Activated CD4-positive, alpha-beta T cell treated with anti-CD3 and anti-CD28 coated beads, Interleukin-2, Interleukin-4, amounts not matched to agents 100 ng/mL and 50 ng/mL, durations not matched to agents 16 hours and 8 hours (primary cell): ENCODE data around the gene SFTPA1.
"Not testable (repeated sequence)": the region's sequence is repeated elsewhere in the genome, so short reads cannot be mapped to it uniquely, and the experiment has no call there.

Experiments used
- DNase-seq: peaks from one replicate; pipeline ENCODE4 v3.0.0-alpha.2; 2020; ENCODE audit warnings: low spot score

Gene SFTPA1

DNA sequence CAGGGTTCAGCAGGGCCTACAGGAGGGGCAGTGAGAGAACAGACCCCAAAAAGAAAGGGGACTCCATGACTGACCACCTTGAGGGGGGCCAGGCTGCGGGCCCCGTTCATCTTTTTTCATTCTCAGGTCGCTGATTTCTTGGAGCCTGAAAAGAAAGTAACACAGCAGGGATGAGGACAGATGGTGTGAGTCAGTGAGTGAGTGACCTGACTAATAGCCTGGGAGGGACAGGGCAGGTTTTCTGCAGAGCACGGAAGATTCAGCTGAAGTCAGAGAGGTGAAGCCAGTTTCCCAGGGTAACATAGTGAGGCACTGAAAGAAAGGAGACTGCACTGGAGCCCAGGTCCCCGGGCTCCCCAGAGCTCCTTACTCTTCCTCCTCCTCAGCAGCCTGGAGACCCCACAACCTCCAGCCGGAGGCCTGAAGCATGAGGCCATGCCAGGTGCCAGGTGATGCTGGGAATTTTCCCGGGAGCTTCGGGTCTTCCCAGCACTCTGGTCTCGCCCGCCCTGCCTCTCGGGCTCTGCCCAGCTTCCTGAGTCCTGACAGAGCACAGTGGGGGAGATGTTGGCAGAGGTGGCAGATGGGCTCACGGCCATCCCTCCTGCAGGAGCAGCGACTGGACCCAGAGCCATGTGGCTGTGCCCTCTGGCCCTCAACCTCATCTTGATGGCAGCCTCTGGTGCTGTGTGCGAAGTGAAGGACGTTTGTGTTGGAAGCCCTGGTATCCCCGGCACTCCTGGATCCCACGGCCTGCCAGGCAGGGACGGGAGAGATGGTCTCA is 646 bp downstream of the SFTPA1 start:
- DNase-seq: not testable (repeated sequence)

DNA sequence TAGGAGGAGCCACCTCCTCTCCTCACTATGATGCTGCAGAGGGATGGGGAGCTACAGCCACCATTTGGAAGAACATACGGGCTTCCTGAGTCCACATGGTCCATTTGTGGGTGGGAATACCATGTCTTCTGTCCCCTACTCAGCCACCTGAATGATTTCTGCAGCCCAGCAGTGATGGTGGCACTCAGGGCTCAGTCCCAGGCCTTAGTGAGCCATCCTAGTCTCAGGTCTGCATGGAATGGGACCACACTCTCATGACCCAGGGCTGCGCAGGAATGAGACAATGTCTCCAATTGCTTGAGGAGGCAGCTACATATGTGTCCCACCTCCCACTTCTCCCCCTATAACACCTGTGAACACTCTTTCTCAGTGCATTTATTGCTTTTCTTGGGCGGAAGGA is 4.8 kb downstream of the SFTPA1 start:
- no peak for DNase-seq

DNA sequence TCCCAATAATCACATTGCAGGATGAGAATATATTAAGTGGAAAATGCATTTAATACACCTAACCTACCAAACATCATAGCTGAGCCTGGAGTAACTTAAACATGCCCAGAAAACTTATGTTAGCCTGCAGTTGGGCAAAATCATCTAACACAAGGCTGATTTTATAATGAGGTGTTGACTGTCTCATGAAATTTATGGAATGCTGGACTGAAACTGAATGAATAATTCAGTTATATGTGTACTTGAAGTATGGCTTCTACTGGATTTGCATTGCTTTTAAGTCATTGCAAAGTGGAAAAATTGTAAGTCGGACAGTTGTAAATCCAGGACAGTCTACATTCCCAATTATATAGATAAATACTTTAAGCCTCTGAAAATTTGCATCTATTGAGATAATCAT is 5.4 kb downstream of the SFTPA1 start:
- no peak for DNase-seq

DNA sequence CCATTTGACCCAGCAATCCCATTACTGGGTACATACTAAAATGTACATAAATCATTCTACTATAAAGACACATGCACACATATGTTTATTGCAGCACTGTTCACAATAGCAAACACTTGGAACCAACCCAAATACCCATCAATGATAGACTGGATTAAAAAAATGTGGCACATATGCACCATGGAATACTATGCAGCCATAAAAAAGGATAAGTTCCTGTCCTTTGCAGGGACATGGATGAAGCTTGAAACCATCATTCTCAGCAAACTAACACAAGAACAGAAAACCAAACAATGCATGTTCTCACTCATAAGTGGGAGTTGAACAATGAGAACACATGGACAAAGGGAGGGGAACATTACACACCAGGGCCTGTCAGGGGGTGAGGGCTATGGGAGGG is 12.9 kb downstream of the SFTPA1 start:
- not testable (repeated sequence) for DNase-seq

DNA sequence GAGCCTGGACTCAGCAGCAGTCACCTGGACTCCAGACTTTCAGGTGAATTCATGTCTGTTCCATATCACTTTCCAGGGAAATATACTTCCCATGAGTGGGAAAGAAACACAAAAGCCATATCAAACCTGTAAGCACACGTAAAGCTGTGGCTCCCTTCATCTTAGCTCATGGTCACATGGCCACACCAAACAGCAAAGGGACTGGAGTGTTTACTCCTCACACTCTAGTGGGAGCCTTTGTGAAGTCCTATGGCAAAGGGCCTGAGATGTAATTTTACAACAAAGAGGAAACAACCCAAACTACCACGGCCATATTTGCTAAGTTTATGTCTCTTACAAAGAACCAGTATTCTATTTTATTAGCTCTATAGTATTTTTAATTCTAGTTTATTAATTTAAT is 16.3 kb downstream of the SFTPA1 start:
- no peak for DNase-seq

DNA sequence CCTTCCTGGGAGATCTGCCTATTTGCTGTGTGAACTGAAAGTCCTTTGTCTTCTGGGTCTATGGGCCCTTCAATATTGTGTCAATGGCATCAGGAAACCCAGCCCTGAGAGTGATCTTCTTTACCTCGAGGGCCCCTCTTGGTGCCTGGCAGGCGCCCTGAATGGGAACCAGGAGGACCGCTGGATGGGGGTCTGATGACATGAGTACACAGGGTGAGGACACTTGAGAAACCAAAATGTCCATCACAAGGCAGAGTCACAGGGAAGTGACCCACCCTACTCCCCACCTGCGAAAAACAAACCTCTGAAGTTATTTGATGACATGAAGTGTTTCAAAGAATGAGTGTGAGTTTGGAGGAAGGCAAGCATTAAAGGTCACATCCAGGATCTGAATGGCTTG is 17.3 kb downstream of the SFTPA1 start:
- DNase-seq: no peak

DNA sequence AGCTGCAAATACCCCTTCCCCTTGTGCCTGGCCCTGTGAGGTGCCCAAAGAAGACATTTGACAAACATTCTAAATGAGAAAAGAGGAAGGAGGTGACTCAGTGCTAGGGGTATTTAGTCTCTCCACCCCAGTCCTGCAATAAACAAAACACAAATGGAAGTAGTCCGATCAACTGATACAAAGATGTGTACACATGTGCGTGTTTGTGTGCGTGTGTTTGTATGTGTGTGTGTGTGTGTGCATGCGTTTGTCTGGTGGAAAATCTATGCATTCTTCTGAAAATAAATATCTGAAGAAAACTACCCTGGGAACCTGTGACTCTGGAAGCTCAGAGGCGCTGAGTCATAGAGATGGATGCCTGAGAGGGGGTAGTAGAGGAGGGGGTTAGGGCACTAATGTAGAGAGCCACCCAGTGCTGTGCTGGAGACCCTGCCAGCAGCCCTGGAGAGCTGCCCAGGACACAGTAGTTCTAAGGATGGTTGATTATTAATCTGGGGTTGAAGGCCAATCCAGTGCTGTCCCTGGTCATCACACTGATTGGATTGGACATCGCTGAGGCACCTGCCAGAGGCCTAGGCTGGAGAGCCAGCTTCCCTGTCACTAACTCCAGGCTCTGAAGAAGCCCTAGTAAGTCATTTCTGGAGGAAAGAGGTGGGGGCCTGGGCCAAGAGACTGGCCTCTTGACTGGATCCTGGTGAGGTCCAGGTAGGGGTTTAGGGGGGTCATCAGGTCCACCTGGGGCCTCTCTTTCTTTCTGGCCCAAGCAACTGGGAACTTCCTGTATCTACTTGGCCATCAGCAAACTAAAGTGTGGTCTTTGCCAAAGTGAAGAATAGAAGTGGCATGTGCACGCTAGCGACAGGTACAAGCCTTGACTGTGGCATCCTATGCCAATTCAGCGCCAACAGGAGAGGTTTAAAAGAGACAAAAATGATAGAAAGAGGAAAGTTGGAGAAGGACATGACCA is 18.5 kb downstream of the SFTPA1 start:
- DNase-seq: no peak

DNA sequence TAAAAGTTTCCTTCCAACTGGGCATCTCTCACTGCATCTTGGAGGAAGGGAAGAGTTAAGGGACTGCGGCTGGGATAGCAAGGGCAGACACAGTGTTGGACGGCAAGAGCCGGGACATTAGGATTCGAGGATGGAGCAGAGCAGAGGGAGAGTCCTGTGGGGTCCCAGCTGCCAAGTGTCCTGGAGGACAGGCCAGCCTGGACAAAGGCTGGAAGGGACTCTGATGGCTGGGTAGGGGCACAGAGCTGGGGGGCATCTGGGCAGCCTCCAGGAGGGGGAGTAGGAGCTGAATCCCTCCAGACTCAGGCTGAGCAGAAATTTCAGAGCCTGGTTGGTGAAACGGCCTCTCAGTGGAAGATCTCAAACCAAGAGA is 19.2 kb downstream of the SFTPA1 start:
- no peak for DNase-seq

DNA sequence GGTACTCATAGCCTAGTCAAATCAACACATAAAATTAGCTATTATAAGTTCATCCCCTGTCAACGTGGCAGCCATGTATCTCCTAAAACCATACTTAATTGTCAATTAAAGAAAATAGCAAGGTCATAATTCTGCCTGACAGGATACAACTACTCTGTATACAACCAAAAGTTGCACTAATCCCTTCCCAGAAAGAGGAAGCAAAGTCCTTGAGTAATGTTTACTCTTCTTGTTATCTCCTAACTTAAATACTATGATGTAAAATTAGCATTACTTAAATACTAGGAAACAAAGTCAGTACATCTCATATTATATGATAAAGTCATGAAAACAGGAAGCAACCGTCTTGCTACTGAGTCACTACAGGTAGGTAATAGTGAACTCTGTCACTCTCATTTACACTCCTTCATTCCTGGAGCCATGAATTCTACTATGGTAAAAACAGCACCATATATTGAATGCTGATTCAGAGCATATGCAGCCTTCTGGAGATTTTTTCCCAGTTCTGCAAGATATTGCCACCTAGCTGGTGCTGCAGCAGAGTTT is 26.0 kb downstream of the SFTPA1 start:
- not testable (repeated sequence) for DNase-seq

DNA sequence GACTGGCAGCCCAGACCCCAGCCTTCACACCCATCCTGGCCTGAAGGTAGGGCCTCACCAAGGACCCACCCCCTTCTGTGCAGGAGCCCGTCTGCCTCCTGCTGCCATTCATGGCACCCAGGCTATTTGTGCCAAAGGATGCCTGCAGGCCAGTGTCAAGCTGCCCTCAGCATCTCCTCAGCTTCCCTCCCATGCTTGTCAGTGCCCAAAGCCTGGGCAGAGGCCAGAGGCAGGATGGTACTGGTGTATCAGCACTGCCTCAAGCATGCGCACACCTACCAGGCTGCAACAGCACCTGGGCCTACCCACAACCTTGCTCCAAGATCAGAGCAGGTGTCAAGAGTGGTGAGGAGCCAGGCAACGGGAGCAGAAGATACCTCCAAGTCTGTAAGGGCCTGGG is 27.6 kb downstream of the SFTPA1 start:
- DNase-seq: no peak

DNA sequence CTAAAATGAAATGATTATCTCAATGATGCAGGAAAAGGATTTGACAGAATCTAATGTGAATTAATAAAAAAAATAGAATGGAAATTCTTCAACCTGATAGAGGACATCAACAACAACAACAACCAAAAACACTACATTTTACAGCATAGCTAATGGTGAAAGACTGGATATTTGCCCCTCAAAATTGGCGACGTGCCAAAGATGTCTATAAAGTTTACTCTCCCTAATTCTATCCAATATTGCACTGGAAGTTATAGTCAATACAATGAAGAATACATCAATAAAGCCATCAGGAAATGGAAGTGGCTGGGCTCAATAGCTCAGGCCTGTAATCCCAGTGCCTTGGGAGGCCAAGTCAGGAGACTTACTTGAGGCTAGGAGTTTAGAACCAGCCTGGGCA is 42.0 kb downstream of the SFTPA1 start:
- DNase-seq: not testable (repeated sequence)

DNA sequence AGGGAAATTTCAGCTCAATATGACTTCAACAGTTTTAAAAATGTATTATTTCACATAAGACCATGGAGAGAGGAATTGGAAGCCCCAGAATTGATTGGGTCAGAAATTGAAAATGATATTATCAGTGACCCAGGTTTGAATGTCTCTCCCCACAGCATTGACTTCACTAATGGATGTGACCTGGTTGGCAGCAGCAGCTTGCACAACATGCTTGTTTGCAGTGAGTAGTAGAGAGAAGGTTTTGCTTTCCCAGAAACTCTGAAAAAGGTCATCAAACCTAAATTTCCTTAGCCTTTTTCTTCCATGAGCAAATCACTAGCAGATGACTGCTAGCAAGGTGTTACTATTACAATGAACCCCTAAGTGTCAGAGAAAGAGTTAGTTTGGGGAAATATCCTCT is 52.5 kb downstream of the SFTPA1 start:
- not testable (repeated sequence) for DNase-seq

DNA sequence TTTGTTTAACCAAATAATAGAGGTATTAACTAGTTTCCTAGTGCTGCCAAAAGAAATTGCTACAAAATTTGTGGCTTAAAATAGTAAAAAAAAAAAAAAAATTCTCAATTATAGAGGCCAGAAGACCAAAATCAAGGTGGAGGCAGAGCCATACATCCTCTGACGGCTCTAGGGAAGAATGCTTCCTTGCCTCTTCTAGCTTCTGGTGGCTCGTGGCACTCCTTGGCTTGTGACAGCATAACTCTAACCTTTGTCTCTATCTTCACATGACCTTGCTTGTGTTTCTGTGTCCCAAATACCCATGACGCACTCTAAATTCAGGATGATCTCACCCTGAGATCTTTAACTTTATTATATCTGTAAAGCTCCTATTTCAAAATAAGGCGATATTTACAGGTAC is 53.9 kb downstream of the SFTPA1 start:
- DNase-seq: not testable (repeated sequence)
